Activated CD8-positive, alpha-beta T cell treated with anti-CD3 and anti-CD28 coated beads for 36 hours (primary cell): ENCODE data around the gene CDH24. TPM values are rescaled to one million over a fixed set of nuclear protein-coding genes. Genes with fewer than 3 reads are reported as not detected.

Experiments
- ATAC-seq: fragments of 200-7000 bp; cut with Tn5 transposase; one replicate; pipeline ENCODE4 v1.10.0; 2021; ENCODE audit warnings: mild to moderate bottlenecking, moderate library complexity
- CTCF ChIA-PET: fragments of 350-600 bp; sonication (Branson Sonifier 250); formaldehyde crosslinking; loops from one replicate; lab custom pipeline; 2021; ENCODE audit warnings: antibody characterized with exemption; lab: Charles Lee
- POLR2A ChIA-PET: fragments of 350-600 bp; sonication (Branson Sonifier 250); formaldehyde crosslinking; loops from one replicate; lab custom pipeline; 2021; ENCODE audit warnings: antibody characterized with exemption; lab: Charles Lee
- DNase-seq: peaks from one replicate; pipeline ENCODE4 v3.0.0-alpha.2; 2020
- H3K27ac Mint-ChIP-seq: one replicate; pipeline ENCODE4 v1.8.0; 2021; ENCODE audit warnings: mild to moderate bottlenecking, mixed read lengths
- H3K27me3 Mint-ChIP-seq: one replicate; pipeline ENCODE4 v1.8.0; 2021; ENCODE audit warnings: mixed read lengths
- H3K36me3 Mint-ChIP-seq: one replicate; pipeline ENCODE4 v1.8.0; 2021; ENCODE audit warnings: low read depth, mixed read lengths
- H3K4me1 Mint-ChIP-seq: one replicate; pipeline ENCODE4 v1.8.0; 2021; ENCODE audit warnings: low read depth, mixed read lengths
- H3K4me3 Mint-ChIP-seq: one replicate; pipeline ENCODE4 v1.8.0; 2021; ENCODE audit warnings: mild to moderate bottlenecking, moderate library complexity, mixed read lengths
- H3K9me3 Mint-ChIP-seq: one replicate; pipeline ENCODE4 v1.8.0; 2021; ENCODE audit warnings: mixed read lengths
- CTCF ChIP-seq: fragments of 200-600 bp; IDR thresholded peaks from one replicate; pipeline ENCODE4 v1.8.0; 2022; ENCODE audit warnings: antibody characterized with exemption, mild to moderate bottlenecking
- intact Hi-C: fragments of 100-400 bp; cut with micrococcal nuclease; formaldehyde crosslinking; loops from one replicate; pipeline ENCODE4 v1.10.0; 2022
- total RNA-seq, 2 experiments: library from RNA; stranded (reverse); gene quantifications; one replicate each; pipeline ENCODE4 v1.2.3, GENCODE V29; 2021

Gene CDH24
- total RNA-seq, 2 experiments from 2014 or later, result 0.69 to 0.72 TPM

DNA sequence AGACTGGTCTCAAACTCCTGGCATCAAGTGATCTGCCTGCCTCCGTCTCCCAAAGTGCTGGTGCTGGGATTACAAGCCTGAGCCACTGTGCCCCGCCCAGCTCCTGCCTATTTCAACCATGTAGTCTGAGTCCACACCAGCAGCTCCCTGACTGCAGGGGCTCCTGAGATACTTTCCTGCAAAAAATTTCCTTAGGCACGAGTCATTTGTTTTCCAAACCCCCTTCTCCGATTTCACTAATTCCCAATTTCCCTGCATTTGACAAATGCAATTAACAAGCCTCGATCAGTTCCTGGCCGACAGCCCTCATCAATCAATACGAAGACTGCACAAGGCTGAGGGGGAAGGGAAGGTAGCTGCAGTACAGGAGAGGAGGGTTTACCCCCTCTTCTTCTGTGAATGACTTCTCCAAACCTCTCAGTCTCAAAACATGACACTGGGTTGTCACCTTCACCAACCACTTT lies 32.7 kb downstream of the CDH24 start:
- peak; percentile 66 for ATAC-seq
- Mint-ChIP-seq H3K4me1 (peaks cover 65% of the 10 kb centered on the region), H3K4me3 (peak overlapping the region; percentile 3), H3K27me3 (no peaks in the 10 kb centered on the region), H3K9me3 (no peaks in the 10 kb centered on the region), H3K27ac (peak overlapping the region; percentile 84), H3K36me3 (peaks cover 51% of the 10 kb centered on the region)
- DNase-seq, result no peak
- ChIA-PET POLR2A (interaction anchor here (1.1 to 4.5 kb wide), 9 partner anchors 10 to 38 kb away, joined by 3 to 27 read pairs (median 4); partner anchors contain the start of genes CDH24 and PSMB5), CTCF (interaction anchor here (1.0 to 5.1 kb wide), 14 partner anchors 9 to 96 kb away, joined by 3 to 22 read pairs (median 7); partner anchors contain the start of gene CDH24)
- intact Hi-C loops, result no loop called here
- no peak for TF ChIP-seq CTCF

DNA sequence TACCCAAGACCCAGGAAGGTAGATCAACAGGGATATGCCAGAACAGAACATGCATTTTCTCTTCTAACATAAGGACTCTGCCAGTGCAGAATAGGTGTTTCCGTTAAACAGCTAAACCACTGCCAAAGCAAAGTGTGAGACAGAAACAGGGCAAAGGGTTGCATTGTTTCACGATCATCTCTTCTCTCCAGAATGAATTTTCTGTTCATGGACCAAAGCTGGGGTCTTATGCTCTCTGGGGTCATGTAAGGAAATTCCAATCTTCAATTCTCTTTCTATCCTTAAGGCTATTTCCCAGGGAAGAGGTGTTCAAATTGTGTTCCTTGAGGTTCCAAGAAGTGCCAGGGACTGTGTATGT lies 33.5 kb downstream of the CDH24 start:
- Mint-ChIP-seq H3K27ac (peak overlapping the region; percentile 82), H3K27me3 (no peaks in the 10 kb centered on the region), H3K4me1 (peaks cover 58% of the 10 kb centered on the region), H3K9me3 (no peaks in the 10 kb centered on the region), H3K36me3 (peaks cover 43% of the 10 kb centered on the region), H3K4me3 (no peak overlapping the region)
- POLR2A ChIA-PET, result interaction anchor here (1.1 to 4.5 kb wide), 5 partner anchors 8 to 38 kb away, joined by 3 to 27 read pairs (median 5); no protein-coding TSS in a partner anchor
- no peak for ATAC-seq
- CTCF ChIA-PET, result interaction anchor here (1.0 to 5.1 kb wide), 10 partner anchors 10 to 97 kb away, joined by 3 to 22 read pairs (median 6); partner anchors contain the start of gene CDH24
- no peak for TF ChIP-seq CTCF
- DNase-seq, result no peak
- intact Hi-C loops, result no loop called here

- ChIA-PET CTCF (interaction anchor here (0.6 to 5.1 kb wide), 11 partner anchors 10 to 97 kb away, joined by 3 to 22 read pairs (median 5); partner anchors contain the start of gene CDH24), POLR2A (interaction anchor here (0.6 to 4.5 kb wide), 6 partner anchors 9 to 37 kb away, joined by 3 to 27 read pairs (median 4); no protein-coding TSS in a partner anchor)
- Mint-ChIP-seq H3K27ac (peak overlapping the region; percentile 82), H3K4me3 (peak overlapping the region; percentile 26), H3K4me1 (peaks cover 55% of the 10 kb centered on the region), H3K27me3 (no peaks in the 10 kb centered on the region), H3K9me3 (no peaks in the 10 kb centered on the region), H3K36me3 (peaks cover 40% of the 10 kb centered on the region)
- TF ChIP-seq CTCF, result no peak
- DNase-seq (no peak), ATAC-seq (no peak)
- intact Hi-C loops, result no loop called here
Observed at GRCh38 chr14:23023022-23023794, 34.1 kb downstream of the CDH24 start.

GRCh38 chr14:23021889-23022442 lies 35.4 kb downstream of the CDH24 start:
- Mint-ChIP-seq H3K27ac (peak overlapping the region; percentile 80), H3K27me3 (no peaks in the 10 kb centered on the region), H3K4me1 (peaks cover 51% of the 10 kb centered on the region), H3K36me3 (peaks cover 33% of the 10 kb centered on the region), H3K9me3 (no peaks in the 10 kb centered on the region), H3K4me3 (no peak overlapping the region)
- ChIA-PET POLR2A (interaction anchor here (1.0 to 2.9 kb wide), 2 partner anchors 10 to 11 kb away, joined by 4 to 9 read pairs; no protein-coding TSS in a partner anchor), CTCF (interaction anchor here (0.8 to 5.1 kb wide), 7 partner anchors 9 to 55 kb away, joined by 4 to 22 read pairs (median 5); no protein-coding TSS in a partner anchor)
- TF ChIP-seq CTCF, result no peak
- no peak for ATAC-seq
- intact Hi-C loops, result no loop called here
- no peak for DNase-seq
